Stimulated activated naive CD8-positive, alpha-beta T cell treated with anti-CD3 and anti-CD28 coated beads, Interleukin-15, Interleukin-2, amounts not matched to agents 100 ng/mL and 50 ng/mL, for 24 hours (primary cell): ENCODE data around the gene RNASE4.
A peak's percentile ranks its signal among the peaks of the same experiment; 100 is the strongest.
"Not testable (repeated sequence)": the region's sequence is repeated elsewhere in the genome, so short reads cannot be mapped to it uniquely, and the experiment has no call there.

Experiments used
- H3K27ac Mint-ChIP-seq: one replicate; pipeline ENCODE4 v1.8.0; 2021; ENCODE audit warnings: mild to moderate bottlenecking, mixed read lengths
- H3K27me3 Mint-ChIP-seq: one replicate; pipeline ENCODE4 v1.8.0; 2021; ENCODE audit warnings: mixed read lengths
- H3K36me3 Mint-ChIP-seq: one replicate; pipeline ENCODE4 v1.8.0; 2021; ENCODE audit warnings: low read depth, mixed read lengths
- H3K4me1 Mint-ChIP-seq: one replicate; pipeline ENCODE4 v1.8.0; 2021; ENCODE audit warnings: low read depth, mixed read lengths
- H3K4me3 Mint-ChIP-seq: one replicate; pipeline ENCODE4 v1.8.0; 2021; ENCODE audit warnings: mild to moderate bottlenecking, mixed read lengths
- H3K9me3 Mint-ChIP-seq: one replicate; pipeline ENCODE4 v1.8.0; 2021; ENCODE audit warnings: mixed read lengths

Gene RNASE4

DNA sequence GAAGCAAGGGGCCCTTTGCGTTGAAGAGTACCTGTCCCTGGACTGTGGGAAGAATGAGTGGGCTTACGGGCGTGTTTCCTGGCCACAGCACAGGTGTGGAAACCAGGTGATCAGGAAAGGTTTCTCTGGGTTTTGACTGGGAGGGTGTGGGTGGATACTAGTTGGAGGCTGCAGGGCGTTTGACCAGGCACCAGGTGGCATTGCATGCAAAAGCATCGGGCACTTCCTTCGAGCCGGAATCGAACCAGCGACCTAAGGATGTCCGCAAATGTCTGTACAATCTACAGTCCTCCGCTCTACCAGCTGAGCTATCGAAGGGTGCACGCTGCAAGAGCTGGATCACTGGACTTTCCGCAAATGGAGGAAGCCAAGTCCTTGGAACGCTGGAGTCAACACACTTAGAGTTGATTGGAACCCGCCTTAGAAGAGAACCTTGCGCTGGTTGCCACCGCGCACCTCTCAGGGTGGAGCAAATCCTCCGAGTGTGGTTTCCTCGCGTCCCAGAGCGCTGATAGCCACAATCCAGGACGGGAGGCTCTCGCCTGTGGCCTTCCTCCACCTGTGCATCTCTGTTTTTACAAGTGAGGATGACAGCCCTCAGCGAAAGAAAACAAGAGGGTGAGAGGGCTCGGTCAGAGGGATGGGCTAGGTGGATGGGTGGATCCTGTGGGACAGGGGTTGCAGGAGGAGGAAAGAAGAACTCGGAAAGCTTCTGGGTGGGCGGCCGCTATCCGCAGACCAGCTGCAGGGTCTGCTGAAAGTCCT, 21.2 kb upstream of the RNASE4 start:
- peak overlapping the region; percentile 82 for H3K4me3 Mint-ChIP-seq
- peaks cover 39% of the 10 kb centered on the region for H3K4me1 Mint-ChIP-seq
- peaks cover 37% of the 10 kb centered on the region for H3K27me3 Mint-ChIP-seq
- peak overlapping the region; percentile 85 for H3K27ac Mint-ChIP-seq
- no peaks in the 10 kb centered on the region for H3K36me3 Mint-ChIP-seq
- no peaks in the 10 kb centered on the region for H3K9me3 Mint-ChIP-seq

DNA sequence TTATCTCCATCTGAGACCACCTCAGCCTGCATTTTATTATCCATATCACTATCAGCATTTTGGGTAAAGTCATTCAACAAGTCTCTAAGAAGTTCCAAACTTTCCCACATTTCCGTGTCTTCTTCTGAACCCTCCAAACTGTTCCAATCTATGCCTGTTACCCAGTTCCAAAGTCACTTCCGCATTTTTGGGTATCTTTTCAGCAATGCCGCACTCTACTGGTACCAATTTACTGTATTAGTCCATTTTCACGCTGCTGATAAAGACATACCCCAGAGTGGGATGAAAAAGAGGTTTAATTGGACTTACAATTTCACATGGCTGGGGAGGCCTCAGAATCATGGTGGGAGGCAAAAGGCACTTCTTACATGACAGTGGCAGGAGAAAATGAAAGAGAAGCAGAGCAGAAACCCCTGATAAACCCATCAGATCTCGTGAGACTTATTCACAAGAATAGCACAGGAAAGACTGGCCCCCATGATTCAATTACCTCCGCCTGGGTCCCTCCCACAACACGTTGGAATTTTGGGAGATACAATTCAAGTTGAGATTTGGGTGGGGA, 17.9 kb upstream of the RNASE4 start:
- peaks cover 48% of the 10 kb centered on the region for H3K4me1 Mint-ChIP-seq
- not testable (repeated sequence) for H3K36me3 Mint-ChIP-seq, H3K4me3 Mint-ChIP-seq, H3K27ac Mint-ChIP-seq, H3K9me3 Mint-ChIP-seq
- H3K27me3 Mint-ChIP-seq = peaks cover 18% of the 10 kb centered on the region

DNA sequence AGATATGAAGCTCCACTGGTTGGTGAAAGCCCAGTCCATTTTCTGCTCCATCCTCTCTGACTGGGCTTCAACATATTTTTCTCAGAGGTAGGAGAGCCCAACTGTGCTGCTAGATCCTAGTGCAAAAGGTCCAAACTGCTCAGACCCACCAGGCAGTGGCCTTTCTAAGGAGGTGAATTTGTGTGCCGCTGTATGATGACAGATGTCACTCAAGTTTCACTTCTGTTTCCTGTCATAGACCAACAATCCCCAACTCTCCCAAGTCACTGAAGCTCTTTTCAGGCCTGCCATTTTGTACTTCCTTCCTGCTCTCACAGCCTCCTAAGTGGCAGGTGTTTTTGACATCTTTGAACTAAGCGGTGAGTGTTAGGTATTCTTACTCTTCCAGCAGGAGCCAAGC, 16.4 kb upstream of the RNASE4 start:
- H3K27me3 Mint-ChIP-seq = peaks cover 7% of the 10 kb centered on the region
- peak overlapping the region; percentile 85 for H3K27ac Mint-ChIP-seq
- H3K9me3 Mint-ChIP-seq = no peaks in the 10 kb centered on the region
- H3K4me3 Mint-ChIP-seq = peak overlapping the region; percentile 43
- H3K4me1 Mint-ChIP-seq = peaks cover 50% of the 10 kb centered on the region
- H3K36me3 Mint-ChIP-seq = no peaks in the 10 kb centered on the region

DNA sequence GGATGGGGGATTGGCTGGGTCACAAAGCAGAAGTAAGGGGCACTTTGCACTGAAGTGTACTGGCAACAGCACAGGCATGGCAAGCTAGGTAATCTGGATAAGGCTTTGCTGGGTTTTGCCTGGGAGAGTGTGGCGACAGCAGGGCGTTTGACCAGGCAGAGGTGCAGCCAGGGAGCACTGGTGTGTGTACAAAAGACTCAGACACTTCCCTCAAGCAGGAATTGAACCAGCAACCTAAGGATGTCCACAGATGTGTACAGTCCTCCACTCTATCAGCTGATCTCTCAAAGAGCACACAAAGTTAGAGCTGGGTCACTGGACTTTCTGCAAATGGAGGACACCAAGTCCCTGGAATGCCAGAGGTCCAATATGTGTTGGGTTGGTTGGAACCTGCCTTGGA, 15.4 kb upstream of the RNASE4 start:
- Mint-ChIP-seq H3K9me3 (no peaks in the 10 kb centered on the region), H3K4me1 (peaks cover 40% of the 10 kb centered on the region), H3K4me3 (no peak overlapping the region), H3K27ac (no peak overlapping the region), H3K27me3 (peaks cover 7% of the 10 kb centered on the region), H3K36me3 (no peaks in the 10 kb centered on the region)

DNA sequence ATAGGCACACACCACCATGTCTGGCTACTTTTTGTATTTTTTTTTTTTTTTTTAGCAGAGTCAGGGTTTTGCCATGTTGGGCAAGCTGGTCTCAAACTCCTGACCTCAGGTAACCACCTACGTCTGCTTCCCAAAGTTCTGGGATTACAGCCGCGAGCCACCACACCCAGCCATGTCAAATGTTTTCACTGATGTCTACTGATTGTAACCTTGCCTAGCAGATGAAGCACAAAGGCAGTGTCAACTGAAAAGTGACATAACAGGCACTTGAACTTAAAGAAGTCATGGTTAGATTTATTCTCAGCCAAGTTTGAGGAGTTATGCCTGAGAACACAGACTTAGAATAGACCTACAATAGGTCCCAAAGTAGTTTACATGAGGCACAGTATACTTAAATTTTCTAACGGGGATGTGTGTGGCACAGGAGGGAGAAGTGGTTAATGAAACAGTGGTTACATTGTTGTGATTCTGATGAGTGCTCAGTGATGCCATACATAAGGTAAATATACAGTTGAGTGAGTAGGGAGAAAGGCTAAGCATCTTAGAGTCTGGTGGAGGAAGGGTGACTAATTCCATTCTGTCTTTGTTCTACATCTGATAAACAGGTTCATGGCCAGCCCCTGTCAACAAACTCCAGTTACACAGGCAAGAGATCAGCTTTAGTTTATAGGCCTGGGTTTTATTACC, 12.6 kb upstream of the RNASE4 start:
- H3K4me1 Mint-ChIP-seq = peaks cover 39% of the 10 kb centered on the region
- no peak overlapping the region for H3K4me3 Mint-ChIP-seq
- H3K27ac Mint-ChIP-seq = no peak overlapping the region
- no peaks in the 10 kb centered on the region for H3K36me3 Mint-ChIP-seq
- H3K9me3 Mint-ChIP-seq = no peaks in the 10 kb centered on the region
- no peaks in the 10 kb centered on the region for H3K27me3 Mint-ChIP-seq

DNA sequence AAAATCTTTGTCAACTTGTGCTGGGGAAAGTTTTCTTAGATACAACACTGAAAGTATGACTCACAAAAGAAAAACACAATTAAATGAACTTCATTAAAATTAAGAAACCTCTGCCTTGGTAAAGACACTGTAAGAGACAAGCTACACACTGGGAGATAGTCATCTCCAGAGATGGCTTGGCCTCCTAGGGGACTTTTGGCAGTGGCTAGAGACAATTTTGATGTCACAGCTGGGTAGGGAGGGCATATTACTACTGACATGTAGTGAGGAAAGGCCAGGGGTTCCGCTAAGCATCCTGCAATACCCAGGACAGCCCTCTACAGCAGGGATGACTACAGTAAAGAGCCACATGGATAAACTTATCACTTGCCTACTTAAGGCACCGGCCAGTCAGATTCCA, 8.7 kb upstream of the RNASE4 start:
- Mint-ChIP-seq H3K4me3 (no peak overlapping the region), H3K4me1 (peaks cover 18% of the 10 kb centered on the region), H3K9me3 (no peaks in the 10 kb centered on the region), H3K27me3 (no peaks in the 10 kb centered on the region), H3K36me3 (no peaks in the 10 kb centered on the region), H3K27ac (no peak overlapping the region)

DNA sequence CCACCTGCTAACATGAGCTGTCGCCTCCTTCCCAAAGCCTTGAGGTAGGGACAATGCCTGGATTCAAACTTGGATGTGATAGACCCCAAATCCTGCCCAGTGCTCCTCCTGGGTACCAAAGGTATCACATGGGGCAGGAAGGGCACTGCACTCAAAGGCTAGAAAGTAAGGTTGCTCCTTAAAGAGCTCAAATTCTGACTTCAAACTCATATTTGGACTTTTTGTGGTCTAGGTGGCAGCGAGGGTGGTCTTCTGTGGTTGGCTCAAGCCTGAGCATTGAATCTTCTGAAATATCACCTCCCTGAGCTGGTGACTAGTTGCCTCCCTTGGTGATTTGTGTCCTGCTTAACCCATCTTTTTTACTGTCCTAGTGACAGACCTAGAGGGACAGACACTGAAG, 8.3 kb upstream of the RNASE4 start:
- Mint-ChIP-seq H3K27ac (no peak overlapping the region), H3K4me3 (no peak overlapping the region), H3K4me1 (peaks cover 18% of the 10 kb centered on the region), H3K36me3 (no peaks in the 10 kb centered on the region), H3K27me3 (no peaks in the 10 kb centered on the region), H3K9me3 (no peaks in the 10 kb centered on the region)

DNA sequence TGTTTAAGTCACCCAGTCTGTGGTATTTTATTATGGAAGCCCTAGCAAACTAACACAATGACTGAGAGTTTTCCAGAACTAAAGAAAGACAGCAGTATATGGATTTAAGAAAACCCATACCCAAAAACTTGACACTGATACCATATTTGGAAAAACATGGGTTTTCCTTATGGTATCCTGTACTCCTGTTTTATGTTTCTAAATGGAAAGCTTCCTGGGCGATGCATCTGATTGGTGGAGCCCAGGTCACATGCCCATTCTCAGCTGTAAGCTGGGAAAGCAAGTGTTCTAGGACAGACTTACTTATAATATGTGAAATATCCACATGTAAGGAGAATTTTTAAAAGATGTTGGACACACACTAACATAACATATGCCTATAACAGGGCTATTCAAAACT, 4.5 kb upstream of the RNASE4 start:
- Mint-ChIP-seq H3K27ac (no peak overlapping the region), H3K27me3 (no peaks in the 10 kb centered on the region), H3K9me3 (no peaks in the 10 kb centered on the region), H3K4me3 (no peak overlapping the region), H3K36me3 (no peaks in the 10 kb centered on the region), H3K4me1 (peaks cover 10% of the 10 kb centered on the region)

DNA sequence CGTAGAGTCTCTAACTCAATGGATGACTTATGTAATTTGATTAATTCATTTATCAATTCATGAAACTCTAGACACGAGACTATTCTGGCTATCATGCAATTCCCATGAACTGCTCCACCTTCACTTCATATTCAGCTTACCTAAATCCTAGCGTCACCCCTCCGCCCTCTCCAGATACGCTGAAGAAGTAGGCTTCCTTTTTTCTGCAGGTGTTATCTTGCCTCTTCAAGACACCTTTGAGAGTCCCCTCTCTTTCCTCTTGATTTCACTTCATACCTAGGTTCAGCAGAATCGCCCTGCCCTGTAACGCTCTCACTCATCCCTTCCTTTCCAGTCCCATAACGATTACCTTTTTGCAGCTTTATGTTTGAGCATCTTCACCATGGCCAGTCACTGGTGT, 4.0 kb upstream of the RNASE4 start:
- H3K9me3 Mint-ChIP-seq = no peaks in the 10 kb centered on the region
- no peak overlapping the region for H3K27ac Mint-ChIP-seq
- no peaks in the 10 kb centered on the region for H3K36me3 Mint-ChIP-seq
- H3K4me1 Mint-ChIP-seq = peaks cover 15% of the 10 kb centered on the region
- H3K4me3 Mint-ChIP-seq = no peak overlapping the region
- no peaks in the 10 kb centered on the region for H3K27me3 Mint-ChIP-seq

DNA sequence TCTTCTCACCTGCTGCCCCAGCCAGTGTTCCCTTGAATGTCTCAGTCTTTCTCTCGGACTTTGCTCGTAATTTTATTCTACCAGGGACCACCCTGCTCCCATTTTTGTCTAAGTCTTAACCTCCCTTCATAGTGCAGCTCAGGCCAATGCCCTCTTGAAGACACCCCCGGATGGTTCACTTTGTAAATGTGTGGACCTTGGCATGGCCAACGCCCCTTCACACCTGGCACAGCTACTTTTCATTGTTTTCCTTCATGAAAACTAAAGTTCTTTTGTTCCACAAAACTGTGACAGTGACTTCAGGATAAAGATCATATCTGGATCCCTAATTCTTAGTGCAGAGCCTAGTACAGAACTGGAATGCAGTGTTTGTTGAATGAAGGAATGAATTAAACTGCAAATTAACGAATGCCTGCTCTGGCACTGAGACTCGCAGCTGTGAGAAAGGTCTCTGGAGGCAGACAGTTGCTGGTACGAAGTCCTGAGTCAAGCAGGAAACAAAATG, 3.5 kb upstream of the RNASE4 start:
- H3K27me3 Mint-ChIP-seq = no peaks in the 10 kb centered on the region
- no peaks in the 10 kb centered on the region for H3K9me3 Mint-ChIP-seq
- no peak overlapping the region for H3K4me3 Mint-ChIP-seq
- no peaks in the 10 kb centered on the region for H3K36me3 Mint-ChIP-seq
- H3K4me1 Mint-ChIP-seq = peaks cover 11% of the 10 kb centered on the region
- no peak overlapping the region for H3K27ac Mint-ChIP-seq

DNA sequence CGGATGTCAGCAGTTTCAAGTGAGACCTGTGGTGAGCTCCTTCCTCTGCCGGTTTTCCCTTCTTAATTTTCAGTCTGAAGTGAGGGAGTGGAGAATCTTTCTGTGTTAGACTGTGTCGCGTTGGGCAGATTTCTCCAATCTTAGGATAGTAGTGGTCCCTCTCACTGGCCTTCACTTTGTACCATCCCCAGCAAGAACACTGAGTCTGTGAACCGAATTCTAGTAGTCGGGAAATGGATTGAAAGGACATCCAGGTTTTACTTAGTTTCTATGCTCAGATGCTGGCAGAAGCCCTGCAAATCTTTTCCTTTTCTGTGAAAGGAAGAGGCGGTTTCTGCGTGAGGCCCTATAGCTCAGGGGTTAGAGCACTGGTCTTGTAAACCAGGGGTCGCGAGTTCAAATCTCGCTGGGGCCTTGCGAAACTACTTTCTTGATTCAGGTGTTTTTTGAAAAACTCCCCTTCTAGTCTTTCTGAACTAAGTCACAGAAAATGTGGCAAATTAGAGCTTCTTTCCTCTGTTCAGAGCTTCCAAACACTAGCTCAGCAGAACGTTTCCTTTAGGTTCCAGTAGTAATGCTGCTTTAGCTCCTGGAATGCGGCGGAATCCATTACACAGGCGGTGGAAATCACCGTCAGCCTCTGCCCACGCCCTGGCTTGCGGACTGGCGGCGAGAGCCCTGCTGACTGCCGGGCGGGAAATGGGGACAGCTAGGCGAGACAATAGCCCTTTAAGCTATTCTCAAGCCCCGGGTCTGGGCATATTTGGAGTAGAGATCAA, 2.8 kb upstream of the RNASE4 start:
- no peaks in the 10 kb centered on the region for H3K36me3 Mint-ChIP-seq
- no peak overlapping the region for H3K4me3 Mint-ChIP-seq
- no peaks in the 10 kb centered on the region for H3K27me3 Mint-ChIP-seq
- H3K4me1 Mint-ChIP-seq = peaks cover 4% of the 10 kb centered on the region
- no peak overlapping the region for H3K27ac Mint-ChIP-seq
- no peaks in the 10 kb centered on the region for H3K9me3 Mint-ChIP-seq

DNA sequence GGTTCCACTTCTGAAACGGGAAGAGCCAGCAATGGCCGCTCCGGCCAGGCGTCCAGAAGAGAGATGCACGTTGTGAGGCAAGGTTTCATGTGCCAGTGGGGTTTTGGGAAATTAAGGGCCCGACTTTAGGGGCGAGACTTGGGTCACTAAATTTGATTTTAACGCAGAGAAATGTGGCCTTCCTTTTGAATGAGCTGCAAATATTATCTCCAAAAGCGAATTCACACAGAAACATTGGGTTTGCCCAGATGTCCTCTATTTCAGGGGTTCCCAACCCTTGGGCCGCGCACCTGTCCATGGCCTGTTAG, 2.3 kb upstream of the RNASE4 start:
- H3K36me3 Mint-ChIP-seq = no peaks in the 10 kb centered on the region
- H3K27ac Mint-ChIP-seq = no peak overlapping the region
- H3K9me3 Mint-ChIP-seq = no peaks in the 10 kb centered on the region
- H3K4me3 Mint-ChIP-seq = no peak overlapping the region
- no peaks in the 10 kb centered on the region for H3K27me3 Mint-ChIP-seq
- H3K4me1 Mint-ChIP-seq = peaks cover 4% of the 10 kb centered on the region

DNA sequence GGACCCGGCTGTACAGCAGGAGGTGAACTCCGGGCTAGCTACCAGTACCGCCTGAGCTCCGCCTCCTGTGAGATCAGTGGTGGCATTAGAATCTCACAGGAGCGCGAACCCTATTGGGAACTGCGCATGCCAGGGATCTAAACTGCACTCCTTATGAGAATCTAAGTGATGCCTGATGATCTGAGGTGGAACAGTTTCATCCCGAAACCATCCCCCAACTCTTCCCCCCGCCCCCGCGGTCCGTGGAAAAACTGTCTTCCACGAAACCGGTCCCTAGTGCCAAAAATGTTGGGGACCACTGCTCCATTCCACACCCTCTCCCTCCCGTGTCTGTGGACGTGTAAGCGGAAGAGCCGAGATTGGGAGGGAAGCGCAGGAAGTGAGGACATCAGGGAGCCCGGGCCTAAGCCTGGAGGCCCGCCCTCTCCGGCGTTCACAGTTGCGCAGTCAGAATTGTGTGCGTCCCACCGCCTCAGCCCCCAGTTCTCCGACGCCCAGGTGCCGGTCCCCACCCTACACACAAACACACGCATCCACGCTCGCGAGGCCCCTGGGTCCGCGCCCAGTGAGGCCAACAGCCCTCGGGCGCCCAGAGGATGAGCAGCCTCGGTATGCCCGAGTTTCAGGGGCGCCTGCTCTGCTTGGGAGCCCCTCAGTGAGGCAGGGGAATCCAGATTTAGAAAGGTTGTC, 1.8 kb upstream of the RNASE4 start:
- Mint-ChIP-seq H3K27ac (no peak overlapping the region), H3K27me3 (no peaks in the 10 kb centered on the region), H3K4me3 (no peak overlapping the region), H3K36me3 (no peaks in the 10 kb centered on the region), H3K9me3 (no peaks in the 10 kb centered on the region), H3K4me1 (peaks cover 4% of the 10 kb centered on the region)

DNA sequence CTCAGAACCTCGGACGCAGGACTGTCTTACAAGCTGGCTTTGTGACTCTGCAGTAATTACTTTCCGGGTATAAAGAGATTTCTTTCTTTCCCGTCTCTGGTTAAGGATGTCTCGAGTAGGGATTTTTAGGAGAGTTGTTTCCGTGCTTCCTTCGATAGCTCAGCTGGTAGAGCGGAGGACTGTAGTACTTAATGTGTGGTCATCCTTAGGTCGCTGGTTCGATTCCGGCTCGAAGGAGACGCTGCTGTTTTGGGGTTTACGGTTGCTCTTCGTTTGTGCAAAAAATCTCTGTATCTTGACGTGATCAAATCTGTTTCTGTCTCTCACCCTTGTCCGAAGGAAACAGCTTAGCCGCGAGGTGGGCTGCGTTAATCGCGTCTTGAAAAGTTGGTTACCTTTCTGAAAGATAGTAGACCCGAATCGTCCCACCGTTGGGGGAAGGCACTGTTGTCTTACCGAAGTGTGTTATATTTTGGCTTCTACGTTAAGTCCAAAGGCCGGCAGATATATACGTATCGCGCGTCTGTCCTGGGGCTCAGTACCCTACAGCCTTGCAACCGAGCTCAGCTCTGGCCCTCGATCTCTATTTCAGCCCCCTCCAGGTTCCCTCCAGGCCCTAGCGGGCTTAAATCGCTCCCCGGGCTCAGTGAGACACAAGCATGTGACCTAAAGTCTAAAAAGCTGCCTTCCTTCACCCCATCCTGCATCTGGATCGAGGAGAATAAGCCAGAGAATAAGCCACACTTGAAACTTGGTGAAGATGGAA, 1.1 kb upstream of the RNASE4 start:
- Mint-ChIP-seq H3K27me3 (no peaks in the 10 kb centered on the region), H3K4me1 (peaks cover 4% of the 10 kb centered on the region), H3K9me3 (no peaks in the 10 kb centered on the region), H3K4me3 (no peak overlapping the region), H3K27ac (no peak overlapping the region), H3K36me3 (no peaks in the 10 kb centered on the region)
